Keratinocyte (primary cell): ENCODE results near the gene TCERG1L. TPM values are rescaled to one million over a fixed set of nuclear protein-coding genes. Genes with fewer than 3 reads are reported as not detected.

Experiments
- DNase-seq: peaks from one replicate; pipeline ENCODE4 v3.0.0-alpha.2; 2011; ENCODE audit warnings: low read depth, missing footprints, low spot score
- FAIRE-seq: peaks from 2 replicates; lab custom pipeline; 2011; peaks lifted over from hg19 to GRCh38; lab: Jason Lieb, UNC
- H2AFZ ChIP-seq: 2 replicates; pipeline ENCODE4 v1.6.0; 2012; ENCODE audit warnings: low read length, control low read depth, inconsistent platforms; ENCODE audit not compliant: control insufficient read depth
- H3K27ac ChIP-seq: 2 replicates; pipeline ENCODE4 v1.5.1; 2011; ENCODE audit warnings: low read length; ENCODE audit not compliant: control insufficient read depth, insufficient read depth
- H3K27me3 ChIP-seq: 3 replicates; pipeline ENCODE4 v1.6.0; 2011; ENCODE audit warnings: low read length; ENCODE audit not compliant: control insufficient read depth, insufficient read depth; ENCODE audit errors: extremely low read depth
- H3K36me3 ChIP-seq, 2 experiments: 2 replicates in 1 of 2; 3 replicates in 1 of 2; pipeline ENCODE4 v1.5.1; 2011; ENCODE audit warnings: low read length in 2 of 2, mild to moderate bottlenecking in 1 of 2; ENCODE audit not compliant: control insufficient read depth in 2 of 2, insufficient read depth in 2 of 2; ENCODE audit errors: extremely low read depth in 1 of 2
- H3K4me1 ChIP-seq: 3 replicates; pipeline ENCODE4 v1.5.1; 2011; ENCODE audit warnings: low read length; ENCODE audit not compliant: control insufficient read depth, insufficient read depth; ENCODE audit errors: extremely low read depth
- H3K4me2 ChIP-seq: 3 replicates; pipeline ENCODE4 v1.6.0; 2011; ENCODE audit warnings: low read depth, low read length; ENCODE audit not compliant: control insufficient read depth, insufficient read depth; ENCODE audit errors: extremely low read depth
- H3K4me3 ChIP-seq, 3 experiments: fragments of 200-600 bp in 1 of 3; sonication (generic) in 1 of 3; 2 replicates in 2 of 3; 3 replicates in 1 of 3; pipeline ENCODE4 v1.5.1; 2011 to 2016; ENCODE audit warnings: low read length in 3 of 3, mild to moderate bottlenecking in 3 of 3, control low read depth in 2 of 3, inconsistent platforms in 1 of 3, low read depth in 1 of 3, mixed read lengths in 1 of 3, mixed run types in 1 of 3, moderate library complexity in 1 of 3; ENCODE audit not compliant: control insufficient read depth in 2 of 3, insufficient read depth in 2 of 3; ENCODE audit errors: extremely low read depth in 1 of 3
- H3K79me2 ChIP-seq: 2 replicates; pipeline ENCODE4 v1.6.0; 2012; ENCODE audit warnings: low read length; ENCODE audit not compliant: control insufficient read depth, insufficient read depth
- H3K9ac ChIP-seq: 3 replicates; pipeline ENCODE4 v1.6.0; 2011; ENCODE audit warnings: low read length; ENCODE audit not compliant: control insufficient read depth, insufficient read depth; ENCODE audit errors: extremely low read depth
- H3K9me1 ChIP-seq: 3 replicates; pipeline ENCODE4 v1.6.0; 2011; ENCODE audit warnings: low read length; ENCODE audit not compliant: control insufficient read depth, insufficient read depth; ENCODE audit errors: extremely low read depth
- H3K9me3 ChIP-seq: 2 replicates; pipeline ENCODE4 v1.5.1; 2012; ENCODE audit warnings: low read depth, low read length; ENCODE audit not compliant: control insufficient read depth
- H4K20me1 ChIP-seq: 3 replicates; pipeline ENCODE4 v1.6.0; 2011; ENCODE audit warnings: low read length; ENCODE audit not compliant: control insufficient read depth, insufficient read depth; ENCODE audit errors: extremely low read depth
- EZH2 ChIP-seq: IDR thresholded peaks from one replicate; pipeline ENCODE4 v1.6.1; 2012; ENCODE audit warnings: inconsistent platforms, mild to moderate bottlenecking, low read length, moderate library complexity
- dilution Hi-C: fragments of 300-500 bp; cut with MboI; formaldehyde crosslinking; loops from one replicate; pipeline ENCODE4 v1.7.0; 2020; ENCODE audit warnings: low sequenced_read_pairs; ENCODE audit not compliant: extremely low pct_ligation_motif_present
- polyA plus RNA-seq, 5 experiments: library from polyadenylated mRNA; depleted of rRNA in 3 of 5; stranded (reverse) in 3 of 5; stranded (forward) in 1 of 5; unstranded in 1 of 5; fragments of >200 nt; gene quantifications; 1 replicate in 1 of 5; 2 replicates in 3 of 5; 3 replicates in 1 of 5; pipeline versions ENCODE4 v1.2.1 to v1.2.3, GENCODE V29; 2011 to 2012; ENCODE audit warnings: missing spikeins in 2 of 5, low read depth in 1 of 5, low replicate concordance in 1 of 5
- TF ChIP-seq, protein P1 (sequence below), 3 experiments: IDR thresholded peaks in 1 of 3; conservative IDR thresholded peaks in 1 of 3; optimal IDR thresholded peaks in 1 of 3; 2 replicates in 2 of 3; 3 replicates in 1 of 3; pipeline versions ENCODE3 to v1.5.1; 2011; ENCODE audit warnings: low read length in 3 of 3, mild to moderate bottlenecking in 3 of 3, moderate library complexity in 2 of 3, control low read depth in 1 of 3, inconsistent platforms in 1 of 3; ENCODE audit not compliant: insufficient read depth in 2 of 3; ENCODE audit errors: extremely low read depth in 1 of 3

Gene TCERG1L
- polyA plus RNA-seq, 1 donor (not counting 4 experiments of a cell fraction or from before 2014, with no cell fraction given) = not detected

DNA sequence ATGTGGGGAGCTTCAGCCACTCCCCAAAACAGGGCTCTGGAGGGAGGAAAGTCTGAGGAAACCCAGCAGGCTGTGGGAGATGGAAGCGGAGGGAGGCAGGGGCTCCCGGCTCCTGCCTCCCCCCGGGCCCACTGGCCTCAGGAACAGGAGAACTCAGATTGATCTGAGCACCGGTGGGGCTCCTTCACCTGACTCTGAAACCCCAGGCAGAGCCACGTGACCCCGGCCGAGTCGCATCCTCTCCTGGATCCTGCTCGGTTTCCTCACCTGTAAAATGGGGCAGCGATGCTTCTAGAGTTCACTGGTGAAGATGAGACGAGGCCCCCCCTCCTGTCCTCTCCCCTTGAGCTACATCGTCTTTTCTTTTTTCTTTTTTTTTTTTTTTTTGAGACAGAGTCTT lies 33.6 kb downstream of the TCERG1L start:
- H3K9me1 ChIP-seq = no peaks in the 10 kb centered on the region
- no peaks in the 10 kb centered on the region for H4K20me1 ChIP-seq
- dilution Hi-C loops = no loop called here
- H3K79me2 ChIP-seq = no peaks in the 10 kb centered on the region
- H3K36me3 ChIP-seq = no peaks in the 10 kb centered on the region
- FAIRE-seq (no peak), DNase-seq (no peak)
- H3K4me2 ChIP-seq = no peak overlapping the region
- no peak overlapping the region for H2AFZ ChIP-seq
- no peak for TF ChIP-seq EZH2
- TF ChIP-seq, protein P1, sequence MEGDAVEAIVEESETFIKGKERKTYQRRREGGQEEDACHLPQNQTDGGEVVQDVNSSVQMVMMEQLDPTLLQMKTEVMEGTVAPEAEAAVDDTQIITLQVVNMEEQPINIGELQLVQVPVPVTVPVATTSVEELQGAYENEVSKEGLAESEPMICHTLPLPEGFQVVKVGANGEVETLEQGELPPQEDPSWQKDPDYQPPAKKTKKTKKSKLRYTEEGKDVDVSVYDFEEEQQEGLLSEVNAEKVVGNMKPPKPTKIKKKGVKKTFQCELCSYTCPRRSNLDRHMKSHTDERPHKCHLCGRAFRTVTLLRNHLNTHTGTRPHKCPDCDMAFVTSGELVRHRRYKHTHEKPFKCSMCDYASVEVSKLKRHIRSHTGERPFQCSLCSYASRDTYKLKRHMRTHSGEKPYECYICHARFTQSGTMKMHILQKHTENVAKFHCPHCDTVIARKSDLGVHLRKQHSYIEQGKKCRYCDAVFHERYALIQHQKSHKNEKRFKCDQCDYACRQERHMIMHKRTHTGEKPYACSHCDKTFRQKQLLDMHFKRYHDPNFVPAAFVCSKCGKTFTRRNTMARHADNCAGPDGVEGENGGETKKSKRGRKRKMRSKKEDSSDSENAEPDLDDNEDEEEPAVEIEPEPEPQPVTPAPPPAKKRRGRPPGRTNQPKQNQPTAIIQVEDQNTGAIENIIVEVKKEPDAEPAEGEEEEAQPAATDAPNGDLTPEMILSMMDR (optimal IDR thresholded peaks at IDR 0.05 in 1 of 3, IDR thresholded peaks at IDR 0.05 in 1 of 3, conservative IDR thresholded peaks at IDR 0.05 in 1 of 3; ENCODE audit: extremely low read depth in 1 of 3, insufficient read depth in 2 of 3, low read length in 3 of 3) = no peak
- H3K4me1 ChIP-seq = no peaks in the 10 kb centered on the region
- H3K27me3 ChIP-seq = no peaks in the 10 kb centered on the region
- H3K9ac ChIP-seq = no peak overlapping the region
- H3K9me3 ChIP-seq = peaks cover 2% of the 10 kb centered on the region
- no peak overlapping the region for H3K4me3 ChIP-seq
- no peak overlapping the region for H3K27ac ChIP-seq

DNA sequence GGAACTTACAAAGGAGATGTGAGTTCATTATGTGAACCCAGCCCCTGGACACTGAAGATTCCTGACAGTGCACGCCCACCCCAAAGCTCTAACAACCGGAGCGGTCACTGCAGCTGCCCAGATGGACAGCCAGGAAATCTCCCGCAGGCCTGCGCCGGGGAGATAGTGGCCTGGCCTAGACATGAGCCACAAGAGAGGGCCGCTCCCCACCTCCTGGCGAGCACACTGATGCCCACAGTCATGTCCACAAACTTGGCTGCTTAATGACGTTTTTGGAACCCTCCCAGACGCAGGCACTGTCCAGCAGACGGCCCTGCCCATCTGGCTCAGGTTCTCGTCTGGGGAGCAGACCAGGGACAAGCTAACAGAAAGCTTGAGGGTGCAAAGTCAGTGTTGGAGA lies 34.2 kb downstream of the TCERG1L start:
- no peak overlapping the region for H3K4me3 ChIP-seq
- no peaks in the 10 kb centered on the region for H4K20me1 ChIP-seq
- no peaks in the 10 kb centered on the region for H3K4me1 ChIP-seq
- no peak overlapping the region for H3K27ac ChIP-seq
- peaks cover 2% of the 10 kb centered on the region for H3K9me3 ChIP-seq
- no peak for DNase-seq
- H3K27me3 ChIP-seq = no peaks in the 10 kb centered on the region
- H3K9me1 ChIP-seq = no peaks in the 10 kb centered on the region
- no peaks in the 10 kb centered on the region for H3K79me2 ChIP-seq
- no peak overlapping the region for H3K9ac ChIP-seq
- no peak overlapping the region for H2AFZ ChIP-seq
- dilution Hi-C loops = no loop called here
- no peak for FAIRE-seq
- H3K4me2 ChIP-seq = no peak overlapping the region
- no peaks in the 10 kb centered on the region for H3K36me3 ChIP-seq
- TF ChIP-seq EZH2 = no peak
- TF ChIP-seq, protein P1 (optimal IDR thresholded peaks at IDR 0.05 in 1 of 3, IDR thresholded peaks at IDR 0.05 in 1 of 3, conservative IDR thresholded peaks at IDR 0.05 in 1 of 3; ENCODE audit: extremely low read depth in 1 of 3, insufficient read depth in 2 of 3, low read length in 3 of 3) = no peak
